ENCODE results near the gene SP110. TPM values are rescaled to one million over a fixed set of nuclear protein-coding genes. Genes with fewer than 3 reads are reported as not detected.
"Not testable (repeated sequence)": the region's sequence is repeated elsewhere in the genome, so short reads cannot be mapped to it uniquely, and the experiment has no call there.

SP110 gene
- total RNA-seq, 1 donor from 2014 or later: 9.1 TPM

DNA sequence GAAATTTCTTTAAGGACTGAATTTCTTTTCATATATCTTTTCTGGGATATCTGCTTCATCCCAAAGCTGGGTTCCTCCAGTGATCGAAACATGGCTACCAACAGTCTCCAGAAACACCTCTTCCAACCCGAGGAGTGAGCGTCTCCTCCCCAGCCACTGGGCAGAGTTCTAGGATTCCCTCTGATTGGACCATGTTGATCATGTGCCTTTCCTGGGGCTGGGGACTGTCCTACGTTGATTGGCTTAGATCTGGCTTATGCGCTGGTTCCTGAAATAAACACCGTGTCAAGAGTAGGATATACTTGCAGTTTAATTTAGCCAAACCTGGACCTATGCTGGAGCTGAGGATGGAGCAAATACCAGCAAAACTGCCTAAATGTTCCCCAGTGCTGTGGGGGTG is 95.5 kb downstream of the SP110 start:
- ATAC-seq: no peak

DNA sequence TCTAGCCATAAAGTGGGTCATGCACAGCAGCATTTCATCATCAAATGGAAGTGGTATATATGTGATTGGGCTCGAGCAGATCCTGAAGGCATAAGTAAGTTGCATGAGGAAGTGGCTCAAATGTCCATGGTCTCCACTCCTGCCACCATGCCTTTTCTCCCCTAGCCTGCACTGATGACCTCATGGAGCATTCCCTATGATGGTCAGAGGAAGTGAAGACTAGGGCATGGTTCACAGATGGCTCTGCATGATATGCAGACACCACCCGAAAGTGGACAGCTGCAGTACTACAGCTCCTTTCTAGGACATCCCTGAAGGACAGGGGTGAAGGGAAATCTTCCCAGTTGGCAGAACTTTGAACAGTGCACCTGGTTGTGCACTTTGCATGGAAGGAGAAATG is 99.4 kb downstream of the SP110 start:
- not testable (repeated sequence) for ATAC-seq

DNA sequence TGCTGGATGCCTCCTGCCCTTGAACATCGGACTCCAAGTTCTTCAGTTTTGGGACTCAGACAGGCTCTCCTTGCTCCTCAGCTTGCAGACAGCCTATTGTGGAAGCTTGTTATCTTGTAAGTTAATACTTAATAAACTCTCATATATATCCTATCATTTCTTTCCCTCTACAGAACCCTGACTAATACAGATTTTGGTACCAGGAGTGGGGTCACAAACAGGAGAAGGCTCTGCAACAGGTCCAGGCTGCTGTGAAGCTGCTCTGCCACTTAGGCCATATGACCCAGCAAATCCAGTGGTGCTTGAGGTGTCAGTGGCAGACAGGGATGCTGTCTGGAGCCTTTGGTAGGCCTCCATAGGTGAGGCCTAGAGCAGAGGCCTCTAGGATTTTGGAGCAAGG is 100.0 kb downstream of the SP110 start:
- ATAC-seq: not testable (repeated sequence)

Other genes with a start within 250 kb of the SP110 start
- 3.8 TPM for gene SLC16A14, start 151.1 kb downstream of the SP110 start, total RNA-seq
- gene SP140, start 5.8 kb upstream of the SP110 start, total RNA-seq: 0.96 TPM
- 5.3 TPM for gene SP140L, start 107.2 kb upstream of the SP110 start, total RNA-seq
- gene SP100, start 196.2 kb upstream of the SP110 start, total RNA-seq: 38.5 TPM